HepG2 (cell line): Measurements from ENCODE around the gene ZCCHC3. TPM values are rescaled to one million over a fixed set of nuclear protein-coding genes. Genes with fewer than 3 reads are reported as not detected.
"Not testable (repeated sequence)": the region's sequence is repeated elsewhere in the genome, so short reads cannot be mapped to it uniquely, and the experiment has no call there.

Source experiments
- ATAC-seq: fragments of 200-7000 bp; cut with Tn5 transposase; 3 replicates; pipeline ENCODE4 v1.9.1; 2020; ENCODE audit warnings: mild to moderate bottlenecking, moderate library complexity
- BruUV-seq: library from RNA; stranded (reverse); fragments of 400-500 nt; replicated peaks from 2 replicates; lab custom pipeline; 2021; lab: Mats Ljungman, UMichigan
- CTCF ChIA-PET: fragments of 300-600 bp; formaldehyde crosslinking; extraction: SDS; loops from one replicate; lab custom pipeline; 2021; ENCODE audit warnings: low total read pairs, inconsistent platforms, low intra/inter-chr PET ratio; lab: Yijun Ruan, JAX
- POLR2A ChIA-PET: fragments of 350-600 bp; sonication (Branson Sonifier 250); formaldehyde crosslinking; loops from one replicate; lab custom pipeline; 2020; ENCODE audit warnings: antibody characterized with exemption, inconsistent platforms; lab: Yijun Ruan, JAX
- DNase-seq: peaks from one replicate; pipeline ENCODE4 v3.0.0-alpha.2; 2015; ENCODE audit warnings: low spot score
- FAIRE-seq: peaks from 3 replicates; lab custom pipeline; 2011; peaks lifted over from hg19 to GRCh38; lab: Jason Lieb, UNC
- H2AFZ ChIP-seq: one replicate; pipeline ENCODE4 v1.6.1; 2011; ENCODE audit warnings: low read length, inconsistent platforms
- H3K27ac ChIP-seq: fragments of 300-600 bp; 3 replicates; pipeline ENCODE4 v1.8.0; 2011; ENCODE audit warnings: mixed run types, mild to moderate bottlenecking, mixed read lengths, low read length, inconsistent platforms; ENCODE audit not compliant: insufficient read depth; ENCODE audit errors: extremely low read length
- H3K27me3 ChIP-seq, 2 experiments: fragments of 200-600 bp in 1 of 2; 2 replicates in 1 of 2; 3 replicates in 1 of 2; pipeline versions ENCODE4 v1.6.0 to v1.8.0; 2011; ENCODE audit warnings: low read length in 2 of 2, mild to moderate bottlenecking in 2 of 2, moderate library complexity in 2 of 2, inconsistent platforms in 1 of 2; ENCODE audit not compliant: insufficient read depth in 2 of 2, control insufficient read depth in 1 of 2
- H3K36me3 ChIP-seq, 2 experiments: fragments of 200-600 bp in 1 of 2; replicated peaks in 1 of 2; 2 replicates in 1 of 2; 3 replicates in 1 of 2; pipeline versions ENCODE4 v1.5.1 to v1.8.0; 2011; ENCODE audit warnings: low read length in 2 of 2, inconsistent platforms in 1 of 2; ENCODE audit not compliant: insufficient read depth in 2 of 2, control insufficient read depth in 1 of 2
- H3K4me1 ChIP-seq: 2 replicates; pipeline ENCODE4 v1.5.1; 2012; ENCODE audit warnings: low read length, inconsistent platforms; ENCODE audit not compliant: insufficient read depth
- H3K4me2 ChIP-seq: 2 replicates; pipeline ENCODE4 v1.6.0; 2011; ENCODE audit warnings: low read depth, low read length, inconsistent platforms
- H3K4me3 ChIP-seq, 3 experiments: fragments of 200-600 bp in 1 of 3; sonication (generic), shearing (Covaris generic) in 1 of 3; replicated peaks in 1 of 3; 2 replicates each; pipeline ENCODE4 v1.5.1; 2011 to 2016; ENCODE audit warnings: low read length in 3 of 3, inconsistent platforms in 2 of 3, low read depth in 2 of 3, mild to moderate bottlenecking in 2 of 3, control low read depth in 1 of 3, mixed read lengths in 1 of 3; ENCODE audit not compliant: insufficient read depth in 1 of 3
- H3K79me2 ChIP-seq: one replicate; pipeline ENCODE4 v1.6.1; 2011; ENCODE audit warnings: low read length, inconsistent platforms; ENCODE audit not compliant: insufficient read depth
- H3K9ac ChIP-seq: 2 replicates; pipeline ENCODE4 v1.6.0; 2011; ENCODE audit warnings: mild to moderate bottlenecking, low read depth, low read length, inconsistent platforms; ENCODE audit not compliant: insufficient read depth
- H3K9me3 ChIP-seq: 2 replicates; pipeline ENCODE4 v1.5.1; 2012; ENCODE audit warnings: mild to moderate bottlenecking, low read length
- H4K20me1 ChIP-seq: 2 replicates; pipeline ENCODE4 v1.6.0; 2011; ENCODE audit warnings: inconsistent platforms, mild to moderate bottlenecking, low read length, moderate library complexity; ENCODE audit not compliant: insufficient read depth
- ATF7 ChIP-seq, 2 experiments: fragments of 450-650 bp in 1 of 2; sonication (generic) in 1 of 2; formaldehyde crosslinking in 1 of 2; IDR thresholded peaks; 2 replicates each; pipeline versions ENCODE4 v1.4.0 to v1.6.1; 2016 to 2020; ENCODE audit warnings: antibody characterized with exemption in 1 of 2, mild to moderate bottlenecking in 1 of 2, missing genetic modification reagents in 1 of 2
- BHLHE40 ChIP-seq: IDR thresholded peaks from 2 replicates; pipeline ENCODE4 v1.6.1; 2011; ENCODE audit warnings: low read length, improper control_type of control experiment
- BRCA1 ChIP-seq: sonication (generic); formaldehyde crosslinking; IDR thresholded peaks from 2 replicates; pipeline ENCODE4 v1.4.0; 2020; ENCODE audit warnings: missing genetic modification reagents
- CBX1 ChIP-seq: IDR thresholded peaks from one replicate; pipeline ENCODE4 v1.6.1; 2016; ENCODE audit warnings: antibody characterized with exemption, low read depth
- CBX5 ChIP-seq: sonication (generic); formaldehyde crosslinking; IDR thresholded peaks from 2 replicates; pipeline ENCODE4 v1.4.0; 2020; ENCODE audit warnings: missing genetic modification reagents, borderline replicate concordance
- CHD2 ChIP-seq: IDR thresholded peaks from 2 replicates; pipeline ENCODE4 v1.6.1; 2011; ENCODE audit warnings: low read depth, low read length, improper control_type of control experiment
- EP300 ChIP-seq, 3 experiments: sonication (generic) in 1 of 3; formaldehyde crosslinking in 1 of 3; IDR thresholded peaks; 2 replicates each; pipeline versions ENCODE4 v1.5.1 to v1.6.1; 2011 to 2020; ENCODE audit warnings: low read depth in 2 of 3, low read length in 2 of 3, borderline replicate concordance in 1 of 3, improper control_type of control experiment in 1 of 3, mild to moderate bottlenecking in 1 of 3, missing genetic modification reagents in 1 of 3, moderate library complexity in 1 of 3
- IKZF4 ChIP-seq: sonication (generic); formaldehyde crosslinking; IDR thresholded peaks from 2 replicates; pipeline ENCODE4 v1.5.1; 2020; ENCODE audit warnings: borderline replicate concordance, mild to moderate bottlenecking, low read depth, missing genetic modification reagents; ENCODE audit errors: not compliant biosample characterization
- SAP130 ChIP-seq: IDR thresholded peaks from 2 replicates; pipeline ENCODE4 v1.6.1; 2016; ENCODE audit warnings: low read depth
- YY1 ChIP-seq: IDR thresholded peaks from 2 replicates; pipeline ENCODE4 v1.6.1; 2011; ENCODE audit warnings: low read length, low read depth, moderate library complexity, mild to moderate bottlenecking; ENCODE audit not compliant: insufficient read depth, insufficient replicate concordance
- ZBTB46 ChIP-seq: sonication (generic); formaldehyde crosslinking; IDR thresholded peaks from 2 replicates; pipeline ENCODE4 v1.4.0; 2020; ENCODE audit warnings: mild to moderate bottlenecking, missing genetic modification reagents, borderline replicate concordance
- ZNF263 ChIP-seq: sonication (generic); formaldehyde crosslinking; IDR thresholded peaks from 2 replicates; pipeline ENCODE4 v1.4.0; 2020; ENCODE audit warnings: missing genetic modification reagents
- ZNF597 ChIP-seq: sonication (generic); formaldehyde crosslinking; IDR thresholded peaks from 2 replicates; pipeline ENCODE4 v1.5.0; 2020; ENCODE audit warnings: missing genetic modification reagents
- ZNF644 ChIP-seq: IDR thresholded peaks from 2 replicates; pipeline ENCODE4 v1.6.1; 2016; ENCODE audit warnings: low read depth
- ZSCAN21 ChIP-seq: sonication (generic); formaldehyde crosslinking; IDR thresholded peaks from 2 replicates; pipeline ENCODE4 v1.8.0; 2022; ENCODE audit warnings: mild to moderate bottlenecking, missing genetic modification reagents, moderate library complexity, borderline replicate concordance
- WGBS: methylation state at CpG from one replicate; pipeline ENCODE4 v1.1.6; 2017; ENCODE audit warnings: low lambda C conversion rate; 5-methylcytosine and 5-hydroxymethylcytosine counted together
- in situ Hi-C: cut with HindIII; loops from 2 replicates; pipeline ENCODE4 v1.10.0; 2017; ENCODE audit warnings: low pct_unique_long_range_greater_than_20kb; ENCODE audit not compliant: extremely low pct_ligation_motif_present
- intact Hi-C: fragments of 100-400 bp; cut with micrococcal nuclease; formaldehyde crosslinking; loops from one replicate; pipeline ENCODE4 v1.10.0; 2022; ENCODE audit not compliant: unreplicated experiment
- polyA plus RNA-seq, 8 experiments: library from polyadenylated mRNA; depleted of rRNA in 3 of 8; stranded (reverse) in 7 of 8; unstranded in 1 of 8; fragments of >200 nt; fragmentation: Illumina TruSeq in 4 of 8; extraction: Trizol in 4 of 8; gene quantifications; 2 replicates each; pipeline versions ENCODE4 v1.2.1 to v1.2.3, GENCODE V29; 2011 to 2016; ENCODE audit warnings: low read depth in 4 of 8, missing spikeins in 1 of 8, mixed read lengths in 1 of 8; ENCODE audit not compliant: insufficient read depth in 1 of 8
- total RNA-seq, 5 experiments: library from RNA; depleted of rRNA; stranded (reverse); fragments of >200 nt; fragmentation: Illumina TruSeq; extraction: Trizol; gene quantifications; 2 replicates each; pipeline ENCODE4 v1.2.3, GENCODE V29; 2016; ENCODE audit warnings: low read depth in 1 of 5

The ZCCHC3 gene
- total and polyA plus RNA-seq, 2 of the 13 experiments (the other 11 are each of a cell fraction or from before 2014, with no cell fraction given), result 46.6 to 63.0 TPM

- H3K9ac ChIP-seq; H4K20me1 ChIP-seq; H3K79me2 ChIP-seq; H3K4me1 ChIP-seq; H3K4me3 ChIP-seq; H3K27ac ChIP-seq; FAIRE-seq; CTCF ChIA-PET; DNase-seq; BruUV-seq; POLR2A ChIA-PET; H3K27me3 ChIP-seq; H3K4me2 ChIP-seq; H3K36me3 ChIP-seq; H2AFZ ChIP-seq; intact Hi-C loops; in situ Hi-C loops; ATAC-seq; H3K9me3 ChIP-seq; TF ChIP-seq ATF7 (CRISPR knock-in tag; IDR thresholded peaks at IDR 0.05): not testable (repeated sequence)
- TF ChIP-seq ATF7 (IDR thresholded peaks at IDR 0.05), result 0 out of 2 replicates have a peak, but pooled peaks have one; percentile 10
- 80% methylated on average over 1 of the region's 1 CpG for WGBS
Measured at GRCh38 chr20:336040-336439, 38.7 kb downstream of the ZCCHC3 start.

DNA sequence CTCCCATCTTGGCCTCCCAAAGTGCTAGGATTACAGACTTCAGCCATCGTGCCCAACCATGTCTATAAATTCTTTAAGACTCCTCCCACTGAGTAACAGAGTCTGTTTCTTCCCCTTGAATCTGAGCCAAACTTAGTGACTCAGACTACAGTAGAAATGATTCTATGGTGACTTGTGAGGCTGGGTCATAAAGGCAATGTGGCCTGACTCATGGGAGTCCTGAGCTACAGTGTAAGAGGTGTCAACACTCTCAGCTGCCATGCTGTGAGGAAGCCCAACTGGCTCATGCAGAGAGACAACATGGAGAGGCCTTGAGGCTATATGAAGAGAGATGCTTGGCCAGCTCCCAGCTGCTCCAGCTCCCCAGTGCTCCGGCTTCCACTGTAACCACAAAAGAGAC lies 44.3 kb downstream of the ZCCHC3 start:
- no peaks in the 10 kb centered on the region for H3K27me3 ChIP-seq
- no peak overlapping the region for H3K27ac ChIP-seq
- no peak overlapping the region for H3K4me3 ChIP-seq
- no peak overlapping the region for H3K4me2 ChIP-seq
- POLR2A ChIA-PET, result interaction anchor here (1.3 kb wide), 1 partner anchor 12 kb away, joined by 3 read pairs; no protein-coding TSS in a partner anchor
- CTCF ChIA-PET, result no interaction called here
- no peaks in the 10 kb centered on the region for H4K20me1 ChIP-seq
- H3K79me2 ChIP-seq, result peaks cover 6% of the 10 kb centered on the region
- no peaks in the 10 kb centered on the region for H3K36me3 ChIP-seq
- peaks cover 16% of the 10 kb centered on the region for H3K4me1 ChIP-seq
- intact Hi-C loops, result no loop called here
- BruUV-seq, result no TSS peak
- H3K9me3 ChIP-seq, result no peaks in the 10 kb centered on the region
- 79% methylated on average over 2 of the region's 2 CpGs for WGBS
- DNase-seq, result peak; percentile 74
- FAIRE-seq, result no peak
- in situ Hi-C loops, result no loop called here
- H3K9ac ChIP-seq, result no peak overlapping the region
- no peak for ATAC-seq
- H2AFZ ChIP-seq, result no peak overlapping the region
- no peak for TF ChIP-seq CBX1
- TF ChIP-seq CHD2, result no peak
- TF ChIP-seq ZNF263 (CRISPR knock-in tag), result no peak
- 0 out of 4 replicates have a peak, but pooled peaks of 1 of the 2 experiments have one; percentile 22 for TF ChIP-seq EP300 (IDR thresholded peaks at IDR 0.05; ENCODE audit: low read depth in 2 of 2, low read length in 2 of 2)
- 0 out of 2 replicates have a peak, but pooled peaks have one; percentile 32 for TF ChIP-seq EP300 (CRISPR knock-in tag; IDR thresholded peaks at IDR 0.05; ENCODE audit: borderline replicate concordance)
- TF ChIP-seq ZBTB46 (CRISPR knock-in tag), result no peak
- 0 out of 2 replicates have a peak, but pooled peaks have one; percentile 25 for TF ChIP-seq BHLHE40
- TF ChIP-seq ZNF597 (CRISPR knock-in tag), result no peak
- peak; percentile 50 for TF ChIP-seq ZNF644 (CRISPR knock-in tag)
- no peak for TF ChIP-seq ZSCAN21 (CRISPR knock-in tag)
- peak; percentile 72; the same call in 1 of the 2 replicates for TF ChIP-seq CBX5 (CRISPR knock-in tag)
- TF ChIP-seq IKZF4 (CRISPR knock-in tag), result peak; percentile 61
- TF ChIP-seq SAP130 (CRISPR knock-in tag), result 0 out of 2 replicates have a peak, but pooled peaks have one; percentile 20
- TF ChIP-seq YY1, result peak; percentile 75
- no peak for TF ChIP-seq BRCA1 (CRISPR knock-in tag)
